ENCODE measurements around the gene IQSEC3.

IQSEC3 gene

GRCh38 chr12:87315-87714 is 20.7 kb downstream of the IQSEC3 start:
- Histone ChIP-seq H3K4me3 (ENCODE audit: low read depth in 1 of 2, low read length in 1 of 2) (no peak overlapping the region), H3K27me3 (peaks cover 7% of the 10 kb centered on the region), H3K36me3 (no peaks in the 10 kb centered on the region), H3K9me3 (no peaks in the 10 kb centered on the region), H3K27ac (no peak overlapping the region), H3K4me1 (ENCODE audit: control insufficient read depth in 1 of 2, insufficient read depth in 1 of 2, low read depth in 1 of 2, low read length in 1 of 2) (no peaks in the 10 kb centered on the region)
- no peak for TF ChIP-seq CTCF (IDR thresholded peaks at IDR 0.05)

DNA sequence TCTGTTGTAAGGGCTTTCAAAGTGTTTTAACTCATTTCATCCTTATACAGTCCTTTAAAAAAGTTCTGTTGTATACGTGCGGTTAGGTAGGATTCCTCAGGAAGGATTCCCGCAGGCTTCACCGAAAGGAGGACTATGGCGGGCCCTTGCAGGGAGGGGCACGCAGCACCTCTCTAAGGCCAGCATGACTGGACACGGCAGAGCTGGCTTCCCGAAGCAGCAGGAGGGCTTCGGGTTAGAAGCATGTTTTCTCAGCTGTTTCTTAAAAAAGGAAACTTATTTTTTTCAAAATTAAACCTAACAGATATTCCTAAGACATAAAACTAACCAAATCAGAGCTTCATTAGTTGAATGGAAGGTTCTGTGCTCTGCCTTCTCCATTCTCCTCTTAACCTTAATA is 21.3 kb downstream of the IQSEC3 start:
- H3K4me1 ChIP-seq (ENCODE audit: control insufficient read depth in 1 of 2, insufficient read depth in 1 of 2, low read depth in 1 of 2, low read length in 1 of 2) = no peaks in the 10 kb centered on the region
- no peak overlapping the region for H3K27ac ChIP-seq
- no peaks in the 10 kb centered on the region for H3K9me3 ChIP-seq
- H3K27me3 ChIP-seq = peaks cover 1% of the 10 kb centered on the region
- H3K4me3 ChIP-seq (ENCODE audit: low read depth in 1 of 2, low read length in 1 of 2) = no peak overlapping the region
- H3K36me3 ChIP-seq = no peaks in the 10 kb centered on the region
- TF ChIP-seq CTCF (IDR thresholded peaks at IDR 0.05) = no peak

DNA sequence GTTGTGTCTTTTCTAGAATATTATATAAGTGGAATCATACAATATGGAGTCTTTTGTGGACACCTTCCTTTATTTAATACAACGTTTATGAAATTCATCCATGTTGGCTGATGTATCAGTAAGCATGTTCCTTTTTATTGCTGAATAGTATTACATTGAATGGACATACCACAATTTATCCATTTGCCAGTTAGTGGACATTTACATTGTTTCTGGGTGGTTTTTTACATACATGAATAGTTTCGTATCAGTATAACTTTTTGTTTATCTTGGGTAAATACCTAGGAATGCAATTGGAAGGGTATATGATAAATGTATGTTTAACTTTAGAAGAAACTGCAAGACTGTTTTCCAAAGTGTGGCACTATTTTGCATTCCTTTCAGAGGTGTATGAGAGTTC is 23.1 kb downstream of the IQSEC3 start:
- H3K9me3 ChIP-seq = no peaks in the 10 kb centered on the region
- no peaks in the 10 kb centered on the region for H3K27me3 ChIP-seq
- no peaks in the 10 kb centered on the region for H3K36me3 ChIP-seq
- no peaks in the 10 kb centered on the region for H3K4me1 ChIP-seq (ENCODE audit: control insufficient read depth in 1 of 2, insufficient read depth in 1 of 2, low read depth in 1 of 2, low read length in 1 of 2)
- H3K4me3 ChIP-seq (ENCODE audit: low read depth in 1 of 2, low read length in 1 of 2) = no peak overlapping the region
- TF ChIP-seq CTCF (IDR thresholded peaks at IDR 0.05) = no peak
- no peak overlapping the region for H3K27ac ChIP-seq

- H3K4me1 ChIP-seq (ENCODE audit: control insufficient read depth in 1 of 2, insufficient read depth in 1 of 2, low read depth in 1 of 2, low read length in 1 of 2) = no peaks in the 10 kb centered on the region
- no peaks in the 10 kb centered on the region for H3K9me3 ChIP-seq
- H3K27ac ChIP-seq = no peak overlapping the region
- no peaks in the 10 kb centered on the region for H3K27me3 ChIP-seq
- TF ChIP-seq CTCF (IDR thresholded peaks at IDR 0.05) = no peak
- H3K36me3 ChIP-seq = no peaks in the 10 kb centered on the region
- no peak overlapping the region for H3K4me3 ChIP-seq (ENCODE audit: low read depth in 1 of 2, low read length in 1 of 2)
Measured at GRCh38 chr12:91213-91612, 24.6 kb downstream of the IQSEC3 start.

GRCh38 chr12:93266-94005 is 26.9 kb downstream of the IQSEC3 start:
- H3K36me3 ChIP-seq = no peaks in the 10 kb centered on the region
- H3K9me3 ChIP-seq = no peaks in the 10 kb centered on the region
- no peak overlapping the region for H3K4me3 ChIP-seq (ENCODE audit: low read depth in 1 of 2, low read length in 1 of 2)
- peaks cover 11% of the 10 kb centered on the region for H3K27me3 ChIP-seq
- H3K4me1 ChIP-seq (ENCODE audit: control insufficient read depth in 1 of 2, insufficient read depth in 1 of 2, low read depth in 1 of 2, low read length in 1 of 2) = no peaks in the 10 kb centered on the region
- no peak for TF ChIP-seq CTCF (IDR thresholded peaks at IDR 0.05)
- H3K27ac ChIP-seq = no peak overlapping the region
